DMS 273 treated with DMSO at 0.1 percent for 48 hours (cell line): ENCODE measurements around the gene ADSL.

Experiments
- DNase-seq: peaks from one replicate; lab custom pipeline; 2025; lab: John Stamatoyannopoulos, UW

The ADSL gene

DNA sequence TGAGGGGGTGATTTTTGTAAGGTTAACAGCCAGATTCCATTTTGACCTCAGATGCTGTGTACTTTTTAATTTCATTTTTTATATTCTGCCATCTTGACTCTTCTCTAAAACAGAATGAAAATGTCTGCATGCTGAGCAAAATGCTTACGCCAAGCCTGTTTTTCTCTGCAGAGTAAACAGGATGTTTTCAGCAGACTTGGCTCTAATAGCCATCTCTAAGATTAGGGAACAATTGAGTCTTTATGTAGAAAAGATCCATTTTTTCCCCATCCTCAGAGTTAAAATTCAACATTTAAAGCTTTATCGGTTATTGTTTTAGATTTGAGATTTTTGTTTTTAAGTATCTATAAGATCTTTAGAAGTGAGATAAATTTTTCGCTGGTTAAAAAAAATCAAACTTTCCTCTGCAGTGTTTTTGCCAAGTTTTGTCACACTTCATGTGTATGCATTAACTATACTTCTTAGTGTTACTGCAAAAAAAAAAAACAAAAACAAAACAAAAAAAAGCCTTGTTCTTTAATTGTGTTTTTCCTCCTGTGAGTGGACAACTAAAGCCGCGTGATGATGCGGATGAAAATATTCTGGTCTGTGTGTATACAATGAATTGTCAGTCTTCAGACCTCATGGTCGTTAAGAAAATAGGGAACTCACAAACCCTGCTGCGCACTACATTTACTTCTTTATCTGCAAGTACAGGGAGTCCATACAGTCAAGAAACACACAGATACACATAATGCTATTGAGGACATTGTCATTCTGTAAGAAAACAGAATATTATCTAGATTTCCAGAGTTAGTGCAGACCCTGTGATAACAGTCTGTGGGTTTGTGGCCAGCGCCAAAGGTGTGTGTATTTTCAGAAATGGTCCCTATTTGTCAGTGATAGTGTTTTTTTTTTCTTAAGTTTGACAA lies 17.5 kb upstream of the ADSL start:
- no peak for DNase-seq

DNA sequence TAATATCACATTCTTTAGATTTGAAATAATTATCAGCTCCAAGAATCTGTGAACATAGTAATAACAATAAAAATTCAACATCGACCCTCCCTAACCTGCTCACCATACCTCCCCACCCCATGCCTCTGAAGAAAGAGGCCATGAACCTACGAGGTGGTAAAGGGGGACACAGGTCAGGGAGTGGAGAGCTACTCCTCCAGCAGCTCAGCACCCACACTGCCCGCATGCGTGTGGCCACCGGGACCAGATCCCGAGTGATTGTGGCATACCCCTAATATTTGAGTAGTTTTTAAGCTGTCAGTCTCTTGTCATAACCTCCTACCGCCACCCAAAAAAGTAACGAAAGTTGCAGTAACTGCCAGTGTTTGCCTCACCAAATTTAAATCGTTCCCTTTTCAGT lies 16.8 kb upstream of the ADSL start:
- DNase-seq, result no peak

DNA sequence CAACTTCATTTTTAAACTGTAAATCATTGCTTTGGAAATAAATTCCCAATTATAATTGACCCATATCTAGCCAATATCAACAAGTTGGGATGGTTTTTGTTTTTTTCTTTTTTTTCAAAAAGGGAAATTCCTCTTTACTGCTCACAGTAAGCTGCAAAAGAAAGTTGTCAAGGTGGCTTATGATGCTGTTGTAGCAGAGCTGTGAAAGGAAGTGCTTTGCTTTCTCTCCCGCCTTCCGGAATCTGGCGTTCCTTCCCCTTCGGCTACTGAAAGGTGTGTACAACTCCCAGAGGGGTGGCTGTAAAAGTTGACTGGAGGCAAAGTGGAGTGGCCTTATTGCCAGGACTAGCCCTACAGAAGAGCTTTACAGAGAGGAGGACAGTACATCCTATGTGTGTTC lies 16.2 kb upstream of the ADSL start:
- no peak for DNase-seq

DNA sequence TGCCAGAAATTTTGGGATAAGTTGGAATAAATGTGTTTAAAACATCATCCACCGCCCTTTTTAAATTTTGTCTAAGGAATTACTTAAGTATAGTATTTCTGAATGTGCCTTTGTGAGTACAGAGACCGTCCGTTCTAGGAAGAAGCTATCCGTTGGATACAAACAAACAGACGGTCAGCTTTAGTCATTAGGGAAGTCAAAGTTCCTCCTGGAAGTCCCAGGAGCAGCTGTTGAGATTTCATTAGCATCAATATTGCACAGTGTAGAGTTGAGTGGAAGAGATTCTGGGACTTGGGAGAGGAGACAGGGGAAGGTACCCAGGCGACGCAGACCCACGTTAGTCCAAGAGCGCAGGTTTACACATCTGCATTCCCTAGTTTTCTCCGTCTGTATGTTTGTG lies 15.7 kb upstream of the ADSL start:
- DNase-seq, result no peak

GRCh38 chr22:40331706-40332105 lies 14.6 kb upstream of the ADSL start:
- no peak for DNase-seq

DNA sequence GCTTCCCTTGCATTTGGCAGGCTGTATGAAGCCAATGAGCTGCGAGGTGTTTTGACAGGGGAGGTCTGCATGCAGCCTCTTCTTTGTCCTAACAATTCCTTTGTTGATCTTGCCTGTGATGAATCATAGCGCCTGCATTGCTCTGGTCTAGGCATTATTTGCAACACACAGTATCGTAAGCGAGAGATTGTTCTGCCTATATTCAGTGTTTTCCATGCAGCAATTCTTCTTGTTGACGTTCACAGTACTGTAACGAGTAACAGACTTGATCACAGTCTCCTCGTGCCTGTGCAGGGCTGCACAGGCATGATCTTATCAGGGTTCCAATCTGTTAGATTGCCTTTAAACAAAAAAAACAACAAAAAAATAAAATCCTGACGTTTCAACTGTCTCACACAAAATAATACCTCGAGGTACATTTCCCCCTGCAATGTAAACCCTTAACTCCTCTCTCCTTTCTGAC lies 13.9 kb upstream of the ADSL start:
- DNase-seq, result no peak

GRCh38 chr22:40334060-40334459 lies 12.2 kb upstream of the ADSL start:
- DNase-seq, result no peak

- no peak for DNase-seq
Observed at GRCh38 chr22:40334899-40335298, 11.4 kb upstream of the ADSL start.

- no peak for DNase-seq
Observed at GRCh38 chr22:40335358-40335757, 10.9 kb upstream of the ADSL start.

DNA sequence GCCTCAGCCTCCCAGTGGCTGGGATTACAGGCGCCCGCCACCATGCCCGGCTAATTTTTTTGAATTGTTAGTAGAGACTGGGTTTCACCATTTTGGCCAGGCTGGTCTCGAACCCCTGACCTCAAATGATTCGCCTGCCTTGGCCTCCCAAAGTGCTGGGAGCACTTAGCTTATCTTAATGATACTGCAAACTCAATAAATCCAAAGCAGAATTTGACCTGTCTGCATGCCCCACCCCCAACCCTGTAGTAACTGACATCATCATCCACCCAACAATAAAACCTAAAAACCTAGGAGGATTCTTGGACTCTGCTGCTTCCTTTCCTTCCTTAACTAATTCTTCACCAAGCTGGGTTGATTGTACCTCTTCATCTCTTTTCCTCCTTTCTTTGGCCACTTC lies 6.3 kb upstream of the ADSL start:
- DNase-seq, result no peak

- no peak for DNase-seq
Observed at GRCh38 chr22:40341604-40342003, 4.7 kb upstream of the ADSL start.

- DNase-seq, result no peak
Observed at GRCh38 chr22:40342521-40342920, 3.8 kb upstream of the ADSL start.

GRCh38 chr22:40345271-40345670 lies 1.0 kb upstream of the ADSL start:
- no peak for DNase-seq

DNA sequence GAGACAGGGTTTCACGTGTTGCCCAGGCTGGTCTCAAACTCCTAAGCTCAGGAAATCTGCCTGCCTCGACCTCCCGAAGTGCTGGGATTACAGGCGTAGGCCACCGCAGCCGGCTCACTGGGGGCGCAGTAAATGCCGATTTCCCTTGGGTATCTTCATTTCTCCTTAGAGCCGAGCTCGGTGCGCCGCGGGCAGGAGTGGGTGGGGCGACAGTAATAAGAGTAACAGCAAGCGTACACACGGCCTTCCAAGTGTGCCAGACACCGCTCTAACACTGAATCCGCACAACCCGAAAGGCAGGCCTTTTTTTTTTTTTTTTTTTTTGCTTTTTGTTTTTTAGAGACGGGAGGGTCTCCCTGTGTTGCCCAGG lies 500 bp upstream of the ADSL start:
- no peak for DNase-seq

DNA sequence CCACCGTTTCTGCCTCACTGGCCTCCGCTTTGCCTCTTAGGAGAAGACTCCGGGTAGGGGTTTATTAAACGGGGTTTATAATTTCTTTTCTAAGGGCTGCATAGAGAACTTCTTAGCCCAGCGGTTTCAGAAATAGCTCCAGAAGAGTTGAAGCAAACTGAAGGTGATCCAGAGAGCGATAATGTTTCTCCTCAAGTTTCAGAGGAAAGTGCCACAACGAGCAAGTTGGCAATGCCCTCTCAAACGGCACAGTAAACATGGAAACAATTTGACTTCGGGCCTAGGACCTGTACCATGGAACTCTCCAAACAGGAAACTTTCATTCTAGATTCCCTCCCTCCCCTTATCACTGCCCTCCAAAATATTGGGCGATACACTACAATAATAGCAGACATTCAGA lies 1.0 kb downstream of the ADSL start:
- no peak for DNase-seq

GRCh38 chr22:40348025-40348658 lies 1.8 kb downstream of the ADSL start:
- no peak for DNase-seq

DNA sequence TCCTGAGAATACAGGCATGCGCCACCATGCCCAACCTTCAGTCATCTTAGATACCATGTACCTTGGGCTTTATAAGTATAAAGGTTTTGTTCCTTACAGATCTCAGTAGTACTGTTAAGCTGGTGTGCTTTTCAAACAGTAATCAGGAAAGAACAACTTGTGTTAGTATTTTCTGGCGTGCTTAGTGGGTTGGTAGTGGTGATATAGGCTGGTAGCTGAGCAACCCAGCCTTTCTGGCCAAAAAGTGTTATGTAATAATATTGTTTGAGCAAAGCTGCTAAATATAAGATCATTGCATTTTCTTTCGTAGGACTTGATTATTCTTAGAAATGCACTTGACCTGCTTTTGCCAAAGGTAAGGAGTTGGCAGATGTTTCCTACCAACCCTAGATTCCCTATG lies 6.5 kb downstream of the ADSL start:
- no peak for DNase-seq

GRCh38 chr22:40361100-40361499 lies 14.8 kb downstream of the ADSL start:
- DNase-seq, result no peak

DNA sequence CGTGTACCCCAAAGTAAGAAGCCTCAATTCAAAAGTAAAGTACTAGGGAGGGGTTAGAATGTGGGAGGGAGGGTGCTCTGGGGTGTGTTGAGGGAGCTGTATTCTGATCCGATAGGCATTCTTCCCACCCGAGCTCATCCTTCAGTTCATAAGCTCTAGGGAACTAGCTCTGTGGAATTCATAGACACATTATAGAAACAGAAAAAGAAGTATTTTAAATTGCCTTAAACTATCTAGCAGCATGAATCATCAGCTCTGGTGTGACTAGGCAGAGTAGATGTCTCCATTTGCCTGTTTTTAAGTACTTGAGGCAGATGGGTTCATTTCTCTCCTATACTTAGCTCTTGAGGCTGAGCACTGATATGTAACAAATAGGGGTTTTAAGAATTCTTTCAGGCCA lies 16.8 kb downstream of the ADSL start:
- DNase-seq, result no peak

- no peak for DNase-seq
Observed at GRCh38 chr22:40364431-40364830, 18.1 kb downstream of the ADSL start.

DNA sequence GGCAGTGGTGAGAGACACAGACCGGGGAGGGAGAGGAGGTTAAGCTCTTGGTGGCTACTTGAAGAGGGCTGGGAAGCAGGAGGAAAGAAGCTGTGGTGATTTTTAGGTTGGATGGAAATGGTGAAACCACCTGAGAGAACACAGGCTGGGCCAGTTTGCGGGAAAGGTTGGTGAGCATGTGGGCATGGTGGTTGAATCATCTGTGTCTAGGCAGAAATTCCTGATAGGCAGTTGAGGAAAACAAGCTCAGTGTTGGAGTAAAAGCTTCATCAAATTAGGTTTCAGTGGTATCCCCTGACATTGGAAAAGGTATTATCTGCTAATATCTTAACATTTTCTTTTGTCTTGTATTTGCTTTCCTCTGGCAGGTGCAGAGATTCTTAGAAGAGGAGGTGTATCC lies 19.8 kb downstream of the ADSL start:
- no peak for DNase-seq

DNA sequence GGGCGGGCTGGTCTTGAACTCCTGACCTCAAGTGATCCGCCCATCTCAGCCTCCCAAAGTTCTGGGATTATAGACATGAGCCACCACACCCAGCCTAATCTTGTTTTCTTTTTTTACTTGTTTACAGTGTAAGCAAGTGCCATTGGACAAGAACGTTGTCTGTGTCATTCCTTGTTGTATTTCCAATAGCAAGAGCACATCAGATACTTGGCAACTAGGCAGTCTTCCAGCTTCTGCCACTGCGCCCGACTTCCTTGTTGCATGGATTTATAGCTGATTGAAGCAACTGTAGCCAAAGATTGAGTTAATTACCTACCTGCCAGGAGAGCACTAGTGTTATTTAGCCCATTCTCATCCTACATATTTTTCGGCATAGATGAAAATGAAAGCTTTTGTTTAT lies 21.0 kb downstream of the ADSL start:
- no peak for DNase-seq

DNA sequence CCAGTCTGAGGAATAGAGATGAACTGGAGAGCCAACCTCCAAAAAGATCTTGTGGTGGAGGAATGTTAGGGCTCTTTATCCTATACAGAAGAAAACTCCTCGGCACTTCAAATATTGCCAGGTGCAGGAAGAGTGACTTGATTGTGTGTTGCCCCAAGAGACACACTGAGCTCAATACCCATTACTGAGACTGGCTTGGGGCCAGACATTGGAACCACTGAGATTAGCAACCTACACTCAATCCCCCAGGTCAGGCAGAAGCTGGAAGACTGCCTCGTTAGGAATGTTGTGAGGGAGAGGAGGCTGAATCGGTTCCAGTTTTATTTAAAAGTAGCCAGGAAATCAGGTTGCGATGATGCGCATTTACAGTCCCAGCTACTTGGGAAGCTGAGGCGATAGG lies 21.7 kb downstream of the ADSL start:
- DNase-seq, result no peak

DNA sequence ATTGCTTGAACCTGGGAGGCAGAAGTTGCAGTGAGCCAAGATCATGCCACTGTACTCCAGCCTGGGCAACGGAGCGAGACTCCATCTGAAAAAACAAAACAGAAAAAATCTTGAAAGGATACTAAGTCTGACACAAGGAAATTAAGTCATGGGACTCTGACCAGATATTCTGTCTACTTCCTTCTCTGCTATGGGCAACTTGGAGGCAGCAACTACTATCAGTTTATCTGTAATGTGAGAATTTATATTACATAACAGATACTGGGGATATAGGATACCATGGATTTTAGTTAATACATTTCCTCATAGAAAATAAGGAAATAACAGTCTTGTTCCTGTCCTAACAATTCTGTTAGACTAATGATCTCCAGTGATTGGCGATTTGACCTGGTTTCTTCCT lies 22.5 kb downstream of the ADSL start:
- no peak for DNase-seq
